Lower lobe of right lung (tissue), 2 donors: ENCODE data around the gene DYRK2. TPM values are rescaled to one million over a fixed set of nuclear protein-coding genes. Genes with fewer than 3 reads are reported as not detected.
"Not testable (repeated sequence)": the region's sequence is repeated elsewhere in the genome, so short reads cannot be mapped to it uniquely, and the experiment has no call there.

Source experiments
- ATAC-seq, 2 donors: fragments of 200-7000 bp; cut with Tn5 transposase; one replicate each; pipeline ENCODE4 v1.9.1; 2020 to 2022; ENCODE audit warnings: mild to moderate bottlenecking in 2 of 2, moderate library complexity in 2 of 2
- DNase-seq: peaks from one replicate; pipeline ENCODE4 v3.0.0-alpha.2; 2020
- H3K27ac ChIP-seq: fragments of 200-600 bp; one replicate; pipeline ENCODE4 v1.8.0; 2022
- H3K27me3 ChIP-seq: fragments of 200-600 bp; one replicate; pipeline ENCODE4 v1.8.0; 2022; ENCODE audit warnings: low read depth
- H3K36me3 ChIP-seq: fragments of 200-600 bp; one replicate; pipeline ENCODE4 v1.8.0; 2022; ENCODE audit warnings: mild to moderate bottlenecking
- H3K4me1 ChIP-seq: fragments of 200-600 bp; one replicate; pipeline ENCODE4 v1.8.0; 2022
- H3K4me3 ChIP-seq: fragments of 200-600 bp; one replicate; pipeline ENCODE4 v1.8.0; 2022; ENCODE audit warnings: mild to moderate bottlenecking
- H3K9me3 ChIP-seq: fragments of 200-600 bp; one replicate; pipeline ENCODE4 v1.8.0; 2022
- CTCF ChIP-seq: fragments of 200-600 bp; IDR thresholded peaks from one replicate; pipeline ENCODE4 v1.8.0; 2022; ENCODE audit warnings: antibody characterized with exemption, mild to moderate bottlenecking
- intact Hi-C: fragments of 100-400 bp; cut with DNase I; formaldehyde crosslinking; loops from one replicate; pipeline ENCODE4 v1.11.0; 2022
- total RNA-seq: library from RNA; stranded (reverse); fragmentation: NEBNext Ultra II Directional; extraction: Animal tissue kit (Norgen Biotek cat#: 25700); gene quantifications from one replicate; pipeline ENCODE4 v1.2.1, GENCODE V29; 2021
- donor health status: DM: no; HTN: yes; CAD: no; lungs with severe emphysema.

Gene DYRK2
- total RNA-seq, 1 donor from 2014 or later, result 17.6 TPM

GRCh38 chr12:67671419-67671818 lies 22.9 kb downstream of the DYRK2 start:
- Histone ChIP-seq H3K4me3 (no peak overlapping the region), H3K4me1 (peaks cover 3% of the 10 kb centered on the region), H3K36me3 (no peaks in the 10 kb centered on the region), H3K9me3 (no peaks in the 10 kb centered on the region), H3K27ac (no peak overlapping the region), H3K27me3 (no peaks in the 10 kb centered on the region)
- DNase-seq, result no peak
- TF ChIP-seq CTCF, result no peak
- ATAC-seq, result no peak
- intact Hi-C loops, result no loop called here

- Histone ChIP-seq H3K36me3 (no peaks in the 10 kb centered on the region), H3K27ac (no peak overlapping the region), H3K4me1 (peaks cover 2% of the 10 kb centered on the region), H3K4me3 (no peak overlapping the region), H3K27me3 (no peaks in the 10 kb centered on the region), H3K9me3 (no peaks in the 10 kb centered on the region)
- no peak for TF ChIP-seq CTCF
- DNase-seq, result no peak
- intact Hi-C loops, result no loop called here
- no peak for ATAC-seq
Observed at GRCh38 chr12:67671892-67672291, 23.3 kb downstream of the DYRK2 start.

- DNase-seq, H3K27ac ChIP-seq, H3K9me3 ChIP-seq, ATAC-seq, H3K27me3 ChIP-seq, H3K4me3 ChIP-seq, intact Hi-C loops, H3K4me1 ChIP-seq, H3K36me3 ChIP-seq: not testable (repeated sequence)
Observed at GRCh38 chr12:67672507-67672906, 24.0 kb downstream of the DYRK2 start.

GRCh38 chr12:67673509-67673908 lies 25.0 kb downstream of the DYRK2 start:
- H3K4me3 ChIP-seq, H3K9me3 ChIP-seq, ATAC-seq, intact Hi-C loops, DNase-seq, H3K4me1 ChIP-seq, H3K36me3 ChIP-seq, H3K27ac ChIP-seq, H3K27me3 ChIP-seq: not testable (repeated sequence)

GRCh38 chr12:67674417-67674816 lies 25.9 kb downstream of the DYRK2 start:
- DNase-seq (no peak), ATAC-seq (no peak)
- Histone ChIP-seq H3K4me1 (no peaks in the 10 kb centered on the region), H3K4me3 (no peak overlapping the region), H3K36me3 (no peaks in the 10 kb centered on the region), H3K9me3 (no peaks in the 10 kb centered on the region), H3K27me3 (no peaks in the 10 kb centered on the region), H3K27ac (no peak overlapping the region)
- TF ChIP-seq CTCF, result no peak
- intact Hi-C loops, result no loop called here

- no peak overlapping the region for H3K4me3 ChIP-seq
- no peak for DNase-seq
- H3K27me3 ChIP-seq, result no peaks in the 10 kb centered on the region
- TF ChIP-seq CTCF, result no peak
- no peak for ATAC-seq
- no peaks in the 10 kb centered on the region for H3K9me3 ChIP-seq
- no peak overlapping the region for H3K27ac ChIP-seq
- intact Hi-C loops, result no loop called here
- no peaks in the 10 kb centered on the region for H3K4me1 ChIP-seq
- H3K36me3 ChIP-seq, result no peaks in the 10 kb centered on the region
Observed at GRCh38 chr12:67676624-67677023, 28.1 kb downstream of the DYRK2 start.

GRCh38 chr12:67677166-67677565 lies 28.6 kb downstream of the DYRK2 start:
- Histone ChIP-seq H3K36me3 (no peaks in the 10 kb centered on the region), H3K27me3 (no peaks in the 10 kb centered on the region), H3K4me3 (no peak overlapping the region), H3K4me1 (no peaks in the 10 kb centered on the region), H3K27ac (no peak overlapping the region), H3K9me3 (no peaks in the 10 kb centered on the region)
- ATAC-seq, result no peak
- no peak for DNase-seq
- intact Hi-C loops, result no loop called here
- TF ChIP-seq CTCF, result no peak
